Stimulated activated CD4-positive, alpha-beta T cell treated with anti-CD3 and anti-CD28 coated beads, TNF-alpha, amount 100 ng/mL, for 1 hour (primary cell): ENCODE measurements around the gene ZNF624.
"Not testable (repeated sequence)": the region's sequence is repeated elsewhere in the genome, so short reads cannot be mapped to it uniquely, and the experiment has no call there.

ENCODE experiments used
- DNase-seq, 3 donors: peaks; one replicate each; pipeline ENCODE4 v3.0.0-alpha.2; 2020; ENCODE audit warnings: low read depth in 3 of 3, low spot score in 1 of 3

Gene ZNF624

DNA sequence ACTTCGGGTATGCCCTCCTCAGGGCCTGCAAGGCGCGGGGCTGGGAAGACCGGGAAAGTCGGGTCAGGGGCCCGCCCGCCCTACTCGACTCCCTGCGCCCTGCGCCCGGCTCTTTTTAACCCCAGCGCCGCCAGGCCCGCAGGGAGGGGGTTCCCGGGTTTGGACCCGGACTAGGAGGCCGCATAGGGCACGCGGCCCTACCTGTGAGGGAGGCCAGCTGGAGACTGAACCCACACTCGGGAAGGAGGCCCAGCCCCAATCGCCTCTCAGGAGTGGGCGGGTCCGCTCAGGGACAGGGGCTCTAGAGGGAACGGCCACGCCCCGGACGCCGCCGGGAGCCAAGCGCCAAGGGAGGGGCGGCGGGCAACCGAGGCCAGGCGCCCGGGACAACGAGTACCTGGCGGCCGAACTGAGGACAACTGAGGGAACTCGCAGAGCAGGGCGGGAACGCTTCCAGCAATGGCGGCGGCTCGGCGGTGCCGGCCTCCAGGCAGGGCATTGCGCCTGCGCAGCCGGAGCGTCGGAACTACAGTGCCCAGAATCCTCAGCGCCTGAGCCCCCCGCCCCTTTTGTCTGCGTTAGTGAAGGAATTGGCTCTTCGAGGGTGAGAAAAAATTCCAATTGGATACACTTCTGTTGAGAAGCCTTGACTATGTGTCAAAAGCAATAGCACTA lies at the start of gene ZNF624:
Gene ZNF624, minus strand, starts transcription at position 484 of the 675 bp plus-strand sequence.
- peak; percentile 64 to 79 (median 77) for DNase-seq

DNA sequence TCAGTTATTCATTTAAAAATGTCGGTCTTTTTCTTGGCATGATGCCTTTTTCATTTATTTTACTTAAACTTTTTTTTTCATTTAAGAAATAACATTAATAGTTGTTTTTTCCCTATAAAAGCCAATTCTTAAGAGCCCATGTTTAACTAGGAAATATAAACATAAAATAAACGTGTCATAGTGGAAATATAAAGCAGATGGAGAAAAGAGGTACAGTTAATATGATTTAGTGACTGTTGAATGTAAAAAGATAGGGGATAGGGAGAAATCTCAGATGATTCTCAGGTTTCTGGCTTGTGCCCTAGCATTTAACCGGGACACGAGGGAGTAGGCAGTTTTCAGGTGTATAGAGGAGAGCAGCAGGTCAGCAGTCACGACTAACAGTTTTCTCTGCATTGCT lies 44.0 kb upstream of the ZNF624 start:
- DNase-seq, result not testable (repeated sequence)

- DNase-seq, result not testable (repeated sequence)
Measured at GRCh38 chr17:16690447-16690846, 36.8 kb upstream of the ZNF624 start.

DNA sequence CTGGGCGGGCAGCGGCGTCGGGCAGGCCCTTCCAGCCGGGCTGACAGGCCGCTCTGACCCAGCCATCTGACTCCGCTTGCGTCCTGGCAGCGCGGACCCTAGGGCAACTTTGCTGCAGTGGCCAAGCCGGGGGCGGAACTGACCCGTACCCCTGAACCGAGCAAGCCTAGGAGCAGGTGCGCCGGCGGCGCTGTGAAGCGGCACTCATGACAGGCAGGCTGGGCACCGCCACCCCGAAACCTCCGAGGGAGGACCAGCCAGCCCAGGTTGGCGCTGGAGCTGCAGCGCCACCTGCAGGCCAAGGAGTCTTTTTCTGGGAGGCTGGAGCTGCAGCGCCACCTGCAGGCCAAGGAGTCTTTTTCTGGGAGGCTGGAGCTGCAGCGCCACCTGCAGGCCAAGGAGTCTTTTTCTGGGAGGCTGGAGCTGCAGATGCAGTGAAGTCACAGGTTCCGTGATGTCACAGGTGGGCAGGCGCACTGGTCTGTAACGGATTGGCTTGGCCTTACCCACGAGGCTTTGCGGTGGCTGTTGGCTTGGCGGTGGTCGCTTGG lies 36.2 kb upstream of the ZNF624 start, which contains the start of gene CCDC144A:
Gene CCDC144A, plus strand, starts transcription at position 511 of the 551 bp plus-strand sequence. CDS start 160 bp downstream, outside the sequence.
- DNase-seq, result peak in 2 of 3 donors; percentile 41 to 45

- DNase-seq, result not testable (repeated sequence)
Measured at GRCh38 chr17:16687151-16687550, 33.5 kb upstream of the ZNF624 start.

- not testable (repeated sequence) for DNase-seq
Measured at GRCh38 chr17:16686019-16686418, 32.4 kb upstream of the ZNF624 start.

GRCh38 chr17:16683290-16684138 lies 29.9 kb upstream of the ZNF624 start:
- not testable (repeated sequence) for DNase-seq

DNA sequence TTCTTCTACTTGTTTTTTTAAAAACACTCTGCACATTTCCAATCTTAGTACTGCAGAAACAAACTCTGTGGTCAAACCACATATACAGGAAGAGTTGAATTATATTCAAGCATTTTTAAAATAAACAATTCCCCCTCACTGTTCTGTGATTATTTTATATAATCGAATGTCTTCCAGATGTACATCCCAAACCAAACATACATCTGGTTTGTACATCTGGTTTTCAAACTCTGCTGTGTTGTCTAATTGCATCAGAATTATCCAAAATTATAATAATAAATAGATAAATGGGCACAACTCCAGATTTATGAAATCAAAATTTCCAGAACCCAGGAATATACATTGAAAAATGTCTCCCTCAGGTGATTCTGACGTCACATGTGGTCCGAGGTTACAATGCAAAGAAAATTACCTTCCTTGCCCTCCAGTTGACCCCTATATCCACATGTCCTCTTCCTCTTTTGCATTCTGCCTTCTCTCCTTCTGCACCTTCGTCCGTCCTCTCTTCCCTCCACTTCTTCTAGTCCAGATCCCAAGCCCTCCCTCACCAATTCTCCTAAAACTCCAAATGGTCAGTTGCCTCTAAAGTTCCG lies 23.1 kb upstream of the ZNF624 start:
- no peak for DNase-seq

- DNase-seq, result not testable (repeated sequence)
Measured at GRCh38 chr17:16666907-16667636, 13.4 kb upstream of the ZNF624 start.

DNA sequence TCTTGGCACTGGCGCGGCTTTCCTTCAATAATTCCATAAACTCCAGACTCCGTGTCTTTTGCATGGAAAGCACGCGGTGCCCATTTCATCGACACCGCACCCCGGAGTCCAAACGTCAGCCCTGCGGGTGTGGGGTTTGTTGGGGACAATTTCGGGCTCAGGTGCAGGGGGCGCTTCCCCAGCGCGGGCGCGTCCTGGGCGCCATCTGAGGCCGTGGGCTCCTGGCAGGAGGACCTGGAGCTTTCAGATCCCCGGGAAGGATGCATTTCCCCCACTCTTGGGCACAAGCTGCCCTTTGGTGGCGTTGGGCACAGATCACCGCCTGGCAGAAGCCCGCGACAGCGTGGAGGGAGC lies 12.9 kb upstream of the ZNF624 start:
- DNase-seq, result not testable (repeated sequence)

GRCh38 chr17:16662936-16663335 lies 9.3 kb upstream of the ZNF624 start:
- DNase-seq, result no peak

- DNase-seq, result no peak
Measured at GRCh38 chr17:16661217-16661616, 7.6 kb upstream of the ZNF624 start.

GRCh38 chr17:16652847-16653366 lies 743 bp downstream of the ZNF624 start:
- DNase-seq, result no peak

DNA sequence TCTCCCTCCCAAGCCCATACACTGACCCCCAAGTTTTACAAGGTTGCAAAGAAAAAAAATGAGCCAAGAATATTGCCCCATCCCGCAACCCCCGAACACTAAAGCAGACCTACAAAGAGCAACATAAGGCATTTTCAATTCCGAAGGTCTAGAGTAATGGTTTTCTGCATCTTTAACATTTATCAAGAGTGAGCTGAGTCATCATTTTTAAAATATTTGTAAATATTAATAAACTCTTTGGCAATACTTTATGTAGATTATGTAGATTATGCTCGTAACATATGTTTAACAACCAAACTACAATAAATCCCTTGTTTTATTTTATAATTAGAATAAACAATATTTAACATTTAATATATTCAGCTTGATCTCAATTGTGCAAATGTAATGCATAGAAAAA lies 1.4 kb downstream of the ZNF624 start:
- no peak for DNase-seq

- DNase-seq, result no peak
Measured at GRCh38 chr17:16649585-16649984, 4.1 kb downstream of the ZNF624 start.

DNA sequence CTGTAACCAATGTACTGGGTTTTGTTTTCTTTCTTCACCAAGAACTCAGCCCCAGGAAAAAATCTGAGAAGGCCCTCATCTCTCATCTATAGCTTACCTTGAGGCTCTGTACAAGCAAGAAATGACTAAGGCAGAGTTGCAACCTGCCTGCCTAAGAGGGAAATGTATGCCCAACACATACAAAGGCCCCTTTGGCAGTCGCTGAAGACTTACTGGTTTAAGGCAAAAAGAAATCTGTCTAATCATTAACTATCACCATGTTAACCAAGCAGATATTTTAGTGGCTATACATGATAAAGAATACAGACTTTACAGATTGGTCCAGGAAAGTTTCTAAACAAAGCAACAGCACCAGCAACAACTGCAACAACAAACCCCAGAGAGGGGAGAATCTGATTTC lies 14.2 kb downstream of the ZNF624 start:
- no peak for DNase-seq

- DNase-seq, result no peak
Measured at GRCh38 chr17:16623282-16623681, 30.4 kb downstream of the ZNF624 start.

- DNase-seq, result no peak
Measured at GRCh38 chr17:16622540-16623277, 30.9 kb downstream of the ZNF624 start.

GRCh38 chr17:16617481-16618060 lies 36.1 kb downstream of the ZNF624 start:
- no peak for DNase-seq

DNA sequence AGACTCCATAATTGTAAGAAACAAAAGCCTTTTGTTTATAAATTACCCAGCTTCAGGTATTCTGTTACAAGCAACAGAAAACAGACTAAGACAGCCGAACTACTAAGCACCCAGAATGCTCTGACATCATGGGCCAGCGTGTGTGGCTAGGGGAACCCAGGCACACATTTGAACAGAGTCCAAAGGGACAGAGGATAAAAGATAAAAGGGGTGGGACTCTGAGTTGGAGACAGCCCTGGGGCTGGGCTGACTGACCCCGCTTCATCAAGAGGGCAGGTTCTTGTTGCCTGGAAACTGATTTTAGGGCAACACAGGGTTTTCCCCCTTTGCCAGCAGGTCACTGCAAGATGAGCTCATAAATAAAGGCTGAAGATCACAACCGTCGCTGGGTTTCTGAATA lies 54.1 kb downstream of the ZNF624 start:
- DNase-seq, result no peak
